HepG2 (cell line): ENCODE data around the gene CCDC201. TPM values are rescaled to one million over a fixed set of nuclear protein-coding genes. Genes with fewer than 3 reads are reported as not detected.

ENCODE experiments used
- CHCHD3 ChIP-seq: sonication (generic); formaldehyde crosslinking; IDR thresholded peaks from 2 replicates; pipeline ENCODE4 v1.8.0; 2022; ENCODE audit warnings: mild to moderate bottlenecking, missing genetic modification reagents, moderate library complexity
- ELF3 ChIP-seq: IDR thresholded peaks from 2 replicates; pipeline ENCODE4 v1.6.1; 2016; ENCODE audit warnings: missing genetic modification reagents, missing compliant biosample characterization
- ERF ChIP-seq: IDR thresholded peaks from 2 replicates; pipeline ENCODE4 v1.6.1; 2018; ENCODE audit warnings: missing biosample characterization, missing genetic modification reagents
- GATA4 ChIP-seq: sonication (generic); IDR thresholded peaks from 2 replicates; pipeline ENCODE4 v1.6.1; 2016; ENCODE audit warnings: antibody characterized with exemption, low read depth, borderline replicate concordance
- HDAC2 ChIP-seq: sonication (generic); formaldehyde crosslinking; IDR thresholded peaks from 2 replicates; pipeline ENCODE4 v1.4.0; 2020; ENCODE audit warnings: missing genetic modification reagents
- KDM5B ChIP-seq: sonication (generic); formaldehyde crosslinking; IDR thresholded peaks from 2 replicates; pipeline ENCODE4 v1.4.0; 2020; ENCODE audit warnings: missing genetic modification reagents, mild to moderate bottlenecking, borderline replicate concordance
- KLF16 ChIP-seq, 2 experiments: sonication (generic) in 1 of 2; formaldehyde crosslinking in 1 of 2; IDR thresholded peaks; 2 replicates each; pipeline versions ENCODE4 v1.6.1 to v1.8.0; 2016 to 2023; ENCODE audit warnings: missing genetic modification reagents in 2 of 2, missing compliant biosample characterization in 1 of 2
- NFYC ChIP-seq: IDR thresholded peaks from 2 replicates; pipeline ENCODE4 v1.6.1; 2016; ENCODE audit warnings: missing genetic modification reagents, missing compliant biosample characterization
- NKX3-1 ChIP-seq: sonication (generic); formaldehyde crosslinking; IDR thresholded peaks from 2 replicates; pipeline ENCODE4 v1.5.0; 2020; ENCODE audit warnings: missing genetic modification reagents
- NPAS2 ChIP-seq: sonication (generic); formaldehyde crosslinking; IDR thresholded peaks from 2 replicates; pipeline ENCODE4 v1.8.0; 2022; ENCODE audit warnings: mild to moderate bottlenecking, missing genetic modification reagents, borderline replicate concordance
- POLR2G ChIP-seq: fragments of 200-400 bp; formaldehyde crosslinking; IDR thresholded peaks from 2 replicates; pipeline ENCODE4 v1.6.1; 2018; ENCODE audit warnings: mild to moderate bottlenecking, low read depth, low read length, moderate library complexity
- STAT5B ChIP-seq: sonication (generic); formaldehyde crosslinking; IDR thresholded peaks from 2 replicates; pipeline ENCODE4 v1.4.0; 2020; ENCODE audit warnings: missing genetic modification reagents
- TEAD3 ChIP-seq: optimal IDR thresholded peaks from 2 replicates; pipeline ENCODE3; 2016; ENCODE audit warnings: borderline replicate concordance
- ZKSCAN5 ChIP-seq: sonication (generic); formaldehyde crosslinking; IDR thresholded peaks from 2 replicates; pipeline ENCODE4 v1.5.1; 2020; ENCODE audit warnings: mild to moderate bottlenecking, missing genetic modification reagents
- ZNF205 ChIP-seq: IDR thresholded peaks from 2 replicates; pipeline ENCODE4 v1.6.1; 2018; ENCODE audit warnings: missing biosample characterization, missing genetic modification reagents
- ZNF232 ChIP-seq: sonication (generic); formaldehyde crosslinking; IDR thresholded peaks from 2 replicates; pipeline ENCODE4 v1.4.0; 2020; ENCODE audit warnings: missing genetic modification reagents, borderline replicate concordance
- ZNF292 ChIP-seq: sonication (generic); formaldehyde crosslinking; IDR thresholded peaks from 2 replicates; pipeline ENCODE4 v1.8.1; 2022; ENCODE audit warnings: mild to moderate bottlenecking, low read depth, missing genetic modification reagents, borderline replicate concordance
- ZNF446 ChIP-seq: sonication (generic); formaldehyde crosslinking; IDR thresholded peaks from 2 replicates; pipeline ENCODE4 v1.5.0; 2020; ENCODE audit warnings: mild to moderate bottlenecking, missing genetic modification reagents
- ZNF501 ChIP-seq: sonication (generic); formaldehyde crosslinking; IDR thresholded peaks from 2 replicates; pipeline ENCODE4 v1.5.1; 2020; ENCODE audit warnings: mild to moderate bottlenecking, moderate library complexity, missing genetic modification reagents
- ZNF530 ChIP-seq: sonication (generic); formaldehyde crosslinking; IDR thresholded peaks from 2 replicates; pipeline ENCODE4 v1.5.0; 2020; ENCODE audit warnings: low read depth, mild to moderate bottlenecking, missing genetic modification reagents
- ZNF660 ChIP-seq: sonication (generic); formaldehyde crosslinking; IDR thresholded peaks from 2 replicates; pipeline ENCODE4 v1.5.1; 2020; ENCODE audit warnings: mild to moderate bottlenecking, low read depth, missing genetic modification reagents, borderline replicate concordance
- polyA plus RNA-seq, 8 experiments: library from polyadenylated mRNA; depleted of rRNA in 3 of 8; stranded (reverse) in 7 of 8; unstranded in 1 of 8; fragments of >200 nt; fragmentation: Illumina TruSeq in 4 of 8; extraction: Trizol in 4 of 8; gene quantifications; 2 replicates each; pipeline versions ENCODE4 v1.2.1 to v1.2.3, GENCODE V29; 2011 to 2016; ENCODE audit warnings: low read depth in 4 of 8, missing spikeins in 1 of 8, mixed read lengths in 1 of 8; ENCODE audit not compliant: insufficient read depth in 1 of 8
- total RNA-seq, 5 experiments: library from RNA; depleted of rRNA; stranded (reverse); fragments of >200 nt; fragmentation: Illumina TruSeq; extraction: Trizol; gene quantifications; 2 replicates each; pipeline ENCODE4 v1.2.3, GENCODE V29; 2016; ENCODE audit warnings: low read depth in 1 of 5
- TF ChIP-seq, protein P1 (sequence below), 2 experiments: fragments of 450-650 bp in 1 of 2; sonication (generic) in 1 of 2; formaldehyde crosslinking; IDR thresholded peaks; 2 replicates each; pipeline versions ENCODE4 v1.5.0 to v1.8.0; 2020 to 2022; ENCODE audit warnings: mild to moderate bottlenecking in 1 of 2, missing genetic modification reagents in 1 of 2
- TF ChIP-seq, protein P2 (sequence below): sonication (generic); formaldehyde crosslinking; IDR thresholded peaks from 2 replicates; pipeline ENCODE4 v1.9.0; 2021; ENCODE audit warnings: missing genetic modification reagents, mild to moderate bottlenecking, borderline replicate concordance
- TF ChIP-seq, protein P3 (sequence below): sonication (generic); formaldehyde crosslinking; IDR thresholded peaks from 2 replicates; pipeline ENCODE4 v1.4.0; 2020; ENCODE audit warnings: missing genetic modification reagents
- TF ChIP-seq, protein P4 (sequence below): sonication (generic); formaldehyde crosslinking; IDR thresholded peaks from 2 replicates; pipeline ENCODE4 v1.4.0; 2020; ENCODE audit warnings: missing genetic modification reagents, mild to moderate bottlenecking, borderline replicate concordance

CCDC201 gene
- total and polyA plus RNA-seq, 2 of the 13 experiments (the other 11 are each of a cell fraction or from before 2014, with no cell fraction given), result 0.92 TPM; not detected in 1

DNA sequence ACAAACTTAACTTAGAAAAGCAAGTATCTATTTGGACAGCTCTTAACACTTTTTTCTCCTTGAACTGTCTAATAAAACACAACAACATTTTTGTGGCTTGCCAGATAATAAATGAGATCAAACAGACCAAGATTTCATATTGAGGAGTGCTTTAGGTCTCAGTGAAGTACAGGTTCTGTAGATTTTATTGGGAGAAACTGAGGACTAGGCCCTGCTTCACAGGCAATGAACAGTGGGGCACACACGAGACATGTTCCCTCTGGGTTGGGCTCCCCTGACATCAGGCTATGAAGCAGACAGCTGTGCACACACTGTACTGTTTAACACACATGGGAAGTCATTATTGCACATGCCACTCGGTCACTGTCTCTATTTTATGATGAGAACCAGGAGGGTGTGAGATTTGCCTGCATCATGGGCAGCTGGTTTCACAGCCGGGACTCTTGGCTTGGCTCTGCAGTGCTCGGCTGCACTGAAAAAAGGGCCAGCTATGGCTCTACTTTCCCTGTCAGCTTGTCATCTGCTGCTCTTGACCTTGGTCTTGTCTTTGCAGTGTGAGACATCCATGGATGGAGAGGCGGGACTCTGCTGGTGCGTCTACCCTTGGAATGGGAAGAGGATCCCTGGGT, 19.6 kb upstream of the CCDC201 start (continued):
- TF ChIP-seq, protein P1, sequence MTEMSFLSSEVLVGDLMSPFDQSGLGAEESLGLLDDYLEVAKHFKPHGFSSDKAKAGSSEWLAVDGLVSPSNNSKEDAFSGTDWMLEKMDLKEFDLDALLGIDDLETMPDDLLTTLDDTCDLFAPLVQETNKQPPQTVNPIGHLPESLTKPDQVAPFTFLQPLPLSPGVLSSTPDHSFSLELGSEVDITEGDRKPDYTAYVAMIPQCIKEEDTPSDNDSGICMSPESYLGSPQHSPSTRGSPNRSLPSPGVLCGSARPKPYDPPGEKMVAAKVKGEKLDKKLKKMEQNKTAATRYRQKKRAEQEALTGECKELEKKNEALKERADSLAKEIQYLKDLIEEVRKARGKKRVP (CRISPR knock-in tag; IDR thresholded peaks at IDR 0.05), result 0 out of 4 replicates have a peak, but pooled peaks of 1 of the 2 experiments have one; percentile 14
- no peak for TF ChIP-seq ZNF292 (CRISPR knock-in tag)
- peak; percentile 47 for TF ChIP-seq KDM5B (CRISPR knock-in tag)
- 0 out of 2 replicates have a peak, but pooled peaks have one; percentile 11 for TF ChIP-seq ZNF205 (CRISPR knock-in tag)
- no peak; a peak in 1 of 4 replicates for TF ChIP-seq KLF16 (CRISPR knock-in tag; IDR thresholded peaks at IDR 0.05)
- TF ChIP-seq, protein P2, sequence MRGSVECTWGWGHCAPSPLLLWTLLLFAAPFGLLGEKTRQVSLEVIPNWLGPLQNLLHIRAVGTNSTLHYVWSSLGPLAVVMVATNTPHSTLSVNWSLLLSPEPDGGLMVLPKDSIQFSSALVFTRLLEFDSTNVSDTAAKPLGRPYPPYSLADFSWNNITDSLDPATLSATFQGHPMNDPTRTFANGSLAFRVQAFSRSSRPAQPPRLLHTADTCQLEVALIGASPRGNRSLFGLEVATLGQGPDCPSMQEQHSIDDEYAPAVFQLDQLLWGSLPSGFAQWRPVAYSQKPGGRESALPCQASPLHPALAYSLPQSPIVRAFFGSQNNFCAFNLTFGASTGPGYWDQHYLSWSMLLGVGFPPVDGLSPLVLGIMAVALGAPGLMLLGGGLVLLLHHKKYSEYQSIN (CRISPR knock-in tag), result no peak
- TF ChIP-seq, protein P3, sequence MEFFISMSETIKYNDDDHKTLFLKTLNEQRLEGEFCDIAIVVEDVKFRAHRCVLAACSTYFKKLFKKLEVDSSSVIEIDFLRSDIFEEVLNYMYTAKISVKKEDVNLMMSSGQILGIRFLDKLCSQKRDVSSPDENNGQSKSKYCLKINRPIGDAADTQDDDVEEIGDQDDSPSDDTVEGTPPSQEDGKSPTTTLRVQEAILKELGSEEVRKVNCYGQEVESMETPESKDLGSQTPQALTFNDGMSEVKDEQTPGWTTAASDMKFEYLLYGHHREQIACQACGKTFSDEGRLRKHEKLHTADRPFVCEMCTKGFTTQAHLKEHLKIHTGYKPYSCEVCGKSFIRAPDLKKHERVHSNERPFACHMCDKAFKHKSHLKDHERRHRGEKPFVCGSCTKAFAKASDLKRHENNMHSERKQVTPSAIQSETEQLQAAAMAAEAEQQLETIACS (CRISPR knock-in tag), result no peak
- TF ChIP-seq POLR2G, result peak; percentile 66
- TF ChIP-seq GATA4, result no peak; the same call in 1 of the 2 replicates
- TF ChIP-seq HDAC2 (CRISPR knock-in tag), result peak; percentile 39
- TF ChIP-seq NKX3-1 (CRISPR knock-in tag), result peak; percentile 71; the same call in 1 of the 2 replicates
- no peak for TF ChIP-seq NFYC (CRISPR knock-in tag)
- peak; percentile 40; the same call in 1 of the 2 replicates for TF ChIP-seq NPAS2
- peak; percentile 77; the same call in 1 of the 2 replicates for TF ChIP-seq CHCHD3 (CRISPR knock-in tag)
- TF ChIP-seq ERF (CRISPR knock-in tag), result peak; percentile 48
- TF ChIP-seq ZNF530 (CRISPR knock-in tag), result no peak
- peak; percentile 52 for TF ChIP-seq TEAD3 (CRISPR knock-in tag)
- TF ChIP-seq, protein P4, sequence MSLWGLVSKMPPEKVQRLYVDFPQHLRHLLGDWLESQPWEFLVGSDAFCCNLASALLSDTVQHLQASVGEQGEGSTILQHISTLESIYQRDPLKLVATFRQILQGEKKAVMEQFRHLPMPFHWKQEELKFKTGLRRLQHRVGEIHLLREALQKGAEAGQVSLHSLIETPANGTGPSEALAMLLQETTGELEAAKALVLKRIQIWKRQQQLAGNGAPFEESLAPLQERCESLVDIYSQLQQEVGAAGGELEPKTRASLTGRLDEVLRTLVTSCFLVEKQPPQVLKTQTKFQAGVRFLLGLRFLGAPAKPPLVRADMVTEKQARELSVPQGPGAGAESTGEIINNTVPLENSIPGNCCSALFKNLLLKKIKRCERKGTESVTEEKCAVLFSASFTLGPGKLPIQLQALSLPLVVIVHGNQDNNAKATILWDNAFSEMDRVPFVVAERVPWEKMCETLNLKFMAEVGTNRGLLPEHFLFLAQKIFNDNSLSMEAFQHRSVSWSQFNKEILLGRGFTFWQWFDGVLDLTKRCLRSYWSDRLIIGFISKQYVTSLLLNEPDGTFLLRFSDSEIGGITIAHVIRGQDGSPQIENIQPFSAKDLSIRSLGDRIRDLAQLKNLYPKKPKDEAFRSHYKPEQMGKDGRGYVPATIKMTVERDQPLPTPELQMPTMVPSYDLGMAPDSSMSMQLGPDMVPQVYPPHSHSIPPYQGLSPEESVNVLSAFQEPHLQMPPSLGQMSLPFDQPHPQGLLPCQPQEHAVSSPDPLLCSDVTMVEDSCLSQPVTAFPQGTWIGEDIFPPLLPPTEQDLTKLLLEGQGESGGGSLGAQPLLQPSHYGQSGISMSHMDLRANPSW (CRISPR knock-in tag), result peak; percentile 39; the same call in 1 of the 2 replicates
- no peak for TF ChIP-seq ZKSCAN5 (CRISPR knock-in tag)
- peak; percentile 94 for TF ChIP-seq ZNF232 (CRISPR knock-in tag)
- peak; percentile 12; the same call in 1 of the 2 replicates for TF ChIP-seq ELF3 (CRISPR knock-in tag)
- no peak; the same call in 1 of the 2 replicates for TF ChIP-seq ZNF446
- TF ChIP-seq ZNF501, result peak; percentile 67
- TF ChIP-seq STAT5B (CRISPR knock-in tag), result no peak
- TF ChIP-seq ZNF660 (CRISPR knock-in tag), result no peak
